ENCODE data around the gene CIPC.

The CIPC gene

GRCh38 chr14:77082356-77082755 is 15.7 kb upstream of the CIPC start:
- H3K9ac ChIP-seq (ENCODE audit: low read length): no peak overlapping the region
- no peak overlapping the region for H3K4me3 ChIP-seq (ENCODE audit: low read length)
- no peaks in the 10 kb centered on the region for H3K27me3 ChIP-seq (ENCODE audit: control insufficient read depth, insufficient read depth, low read length)
- no peaks in the 10 kb centered on the region for H3K4me1 ChIP-seq (ENCODE audit: control insufficient read depth, insufficient read depth, low read length)
- H3K36me3 ChIP-seq (ENCODE audit: control insufficient read depth, insufficient read depth, low read length): no peaks in the 10 kb centered on the region
- H3K9me3 ChIP-seq (ENCODE audit: control insufficient read depth, low read length): no peaks in the 10 kb centered on the region

DNA sequence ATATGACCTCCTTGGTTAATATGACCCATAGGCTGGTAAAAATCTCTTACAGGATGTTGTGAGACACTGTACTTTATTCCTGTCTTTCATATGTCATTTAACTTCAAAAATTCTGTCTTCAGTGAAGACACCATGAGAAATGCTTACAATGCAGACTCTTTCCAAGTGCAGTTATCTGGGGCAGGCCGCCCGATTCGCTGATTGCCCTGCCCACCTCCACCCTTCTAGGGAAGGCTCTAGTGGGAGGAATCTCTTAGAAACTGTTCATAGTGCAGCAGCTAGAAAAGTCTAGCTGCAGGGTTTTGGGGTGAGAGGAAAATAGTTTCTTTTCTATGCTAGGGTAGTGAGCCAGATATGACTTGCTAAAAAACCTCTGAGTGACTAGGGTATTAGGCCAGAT is 15.0 kb upstream of the CIPC start:
- no peaks in the 10 kb centered on the region for H3K36me3 ChIP-seq (ENCODE audit: control insufficient read depth, insufficient read depth, low read length)
- no peaks in the 10 kb centered on the region for H3K9me3 ChIP-seq (ENCODE audit: control insufficient read depth, low read length)
- H3K4me3 ChIP-seq (ENCODE audit: low read length): no peak overlapping the region
- peaks cover 7% of the 10 kb centered on the region for H3K4me1 ChIP-seq (ENCODE audit: control insufficient read depth, insufficient read depth, low read length)
- H3K9ac ChIP-seq (ENCODE audit: low read length): no peak overlapping the region
- H3K27me3 ChIP-seq (ENCODE audit: control insufficient read depth, insufficient read depth, low read length): no peaks in the 10 kb centered on the region

DNA sequence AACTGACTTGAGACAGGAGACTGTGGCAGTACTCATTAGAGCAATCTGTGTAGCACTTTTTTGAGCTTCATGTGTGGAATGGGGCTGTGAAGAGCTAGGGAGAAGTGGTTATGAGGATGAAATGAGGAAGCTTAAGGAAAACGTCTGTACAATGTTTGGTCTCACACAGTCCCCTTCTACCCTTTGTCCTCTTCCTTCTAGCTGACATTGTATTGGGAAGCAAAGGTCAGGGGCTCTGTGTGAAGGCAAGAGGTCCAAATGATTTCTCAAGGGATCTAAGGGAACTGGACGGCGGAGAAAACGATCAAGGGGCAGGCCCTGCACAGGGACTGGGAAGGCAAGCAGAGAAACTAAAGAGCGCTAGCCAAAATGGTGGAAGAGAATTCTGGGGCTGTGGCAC is 13.1 kb upstream of the CIPC start:
- Histone ChIP-seq H3K36me3 (ENCODE audit: control insufficient read depth, insufficient read depth, low read length) (no peaks in the 10 kb centered on the region), H3K4me3 (ENCODE audit: low read length) (no peak overlapping the region), H3K4me1 (ENCODE audit: control insufficient read depth, insufficient read depth, low read length) (peaks cover 22% of the 10 kb centered on the region), H3K9ac (ENCODE audit: low read length) (no peak overlapping the region), H3K27me3 (ENCODE audit: control insufficient read depth, insufficient read depth, low read length) (no peaks in the 10 kb centered on the region), H3K9me3 (ENCODE audit: control insufficient read depth, low read length) (no peaks in the 10 kb centered on the region)

DNA sequence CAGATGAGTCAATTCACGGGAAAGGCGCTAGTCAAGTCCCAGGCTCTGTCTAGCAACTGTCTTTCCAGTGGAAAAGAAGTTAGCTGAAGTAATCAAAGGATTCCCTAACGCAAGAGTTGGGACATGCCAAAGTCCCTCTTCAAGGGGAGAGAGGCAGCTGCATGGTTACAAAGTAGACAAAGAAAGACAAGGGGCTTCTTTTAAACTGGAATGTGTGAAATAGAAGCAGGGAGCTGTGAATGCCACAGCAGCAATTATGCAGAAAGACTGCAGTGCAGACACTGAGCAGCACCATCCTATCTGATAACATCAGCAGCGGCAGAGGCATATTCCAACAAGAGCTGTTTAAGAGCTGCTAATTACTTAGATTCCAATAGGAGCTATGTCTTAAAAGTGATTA is 12.5 kb upstream of the CIPC start:
- Histone ChIP-seq H3K4me3 (ENCODE audit: low read length) (no peak overlapping the region), H3K9me3 (ENCODE audit: control insufficient read depth, low read length) (no peaks in the 10 kb centered on the region), H3K36me3 (ENCODE audit: control insufficient read depth, insufficient read depth, low read length) (no peaks in the 10 kb centered on the region), H3K9ac (ENCODE audit: low read length) (no peak overlapping the region), H3K4me1 (ENCODE audit: control insufficient read depth, insufficient read depth, low read length) (peaks cover 22% of the 10 kb centered on the region), H3K27me3 (ENCODE audit: control insufficient read depth, insufficient read depth, low read length) (no peaks in the 10 kb centered on the region)

GRCh38 chr14:77086017-77086727 is 11.9 kb upstream of the CIPC start:
- Histone ChIP-seq H3K9ac (ENCODE audit: low read length) (no peak overlapping the region), H3K36me3 (ENCODE audit: control insufficient read depth, insufficient read depth, low read length) (no peaks in the 10 kb centered on the region), H3K4me1 (ENCODE audit: control insufficient read depth, insufficient read depth, low read length) (peaks cover 22% of the 10 kb centered on the region), H3K27me3 (ENCODE audit: control insufficient read depth, insufficient read depth, low read length) (no peaks in the 10 kb centered on the region), H3K4me3 (ENCODE audit: low read length) (no peak overlapping the region), H3K9me3 (ENCODE audit: control insufficient read depth, low read length) (no peaks in the 10 kb centered on the region)

- no peak overlapping the region for H3K9ac ChIP-seq (ENCODE audit: low read length)
- H3K4me1 ChIP-seq (ENCODE audit: control insufficient read depth, insufficient read depth, low read length): peaks cover 22% of the 10 kb centered on the region
- H3K36me3 ChIP-seq (ENCODE audit: control insufficient read depth, insufficient read depth, low read length): no peaks in the 10 kb centered on the region
- no peaks in the 10 kb centered on the region for H3K27me3 ChIP-seq (ENCODE audit: control insufficient read depth, insufficient read depth, low read length)
- no peak overlapping the region for H3K4me3 ChIP-seq (ENCODE audit: low read length)
- no peaks in the 10 kb centered on the region for H3K9me3 ChIP-seq (ENCODE audit: control insufficient read depth, low read length)
These were observed 11.1 kb upstream of the CIPC start for GRCh38 chr14:77086951-77087350.

- Histone ChIP-seq H3K9ac (ENCODE audit: low read length) (peak overlapping the region; percentile 13), H3K36me3 (ENCODE audit: control insufficient read depth, insufficient read depth, low read length) (no peaks in the 10 kb centered on the region), H3K27me3 (ENCODE audit: control insufficient read depth, insufficient read depth, low read length) (no peaks in the 10 kb centered on the region), H3K4me1 (ENCODE audit: control insufficient read depth, insufficient read depth, low read length) (peaks cover 22% of the 10 kb centered on the region), H3K9me3 (ENCODE audit: control insufficient read depth, low read length) (no peaks in the 10 kb centered on the region), H3K4me3 (ENCODE audit: low read length) (no peak overlapping the region)
These were observed 10.4 kb upstream of the CIPC start for GRCh38 chr14:77087631-77088030.

- peak overlapping the region; percentile 13 for H3K9ac ChIP-seq (ENCODE audit: low read length)
- no peaks in the 10 kb centered on the region for H3K27me3 ChIP-seq (ENCODE audit: control insufficient read depth, insufficient read depth, low read length)
- peak overlapping the region; percentile 17 for H3K4me3 ChIP-seq (ENCODE audit: low read length)
- no peaks in the 10 kb centered on the region for H3K9me3 ChIP-seq (ENCODE audit: control insufficient read depth, low read length)
- H3K4me1 ChIP-seq (ENCODE audit: control insufficient read depth, insufficient read depth, low read length): peaks cover 26% of the 10 kb centered on the region
- no peaks in the 10 kb centered on the region for H3K36me3 ChIP-seq (ENCODE audit: control insufficient read depth, insufficient read depth, low read length)
These were observed 9.8 kb upstream of the CIPC start for GRCh38 chr14:77088219-77088618.

DNA sequence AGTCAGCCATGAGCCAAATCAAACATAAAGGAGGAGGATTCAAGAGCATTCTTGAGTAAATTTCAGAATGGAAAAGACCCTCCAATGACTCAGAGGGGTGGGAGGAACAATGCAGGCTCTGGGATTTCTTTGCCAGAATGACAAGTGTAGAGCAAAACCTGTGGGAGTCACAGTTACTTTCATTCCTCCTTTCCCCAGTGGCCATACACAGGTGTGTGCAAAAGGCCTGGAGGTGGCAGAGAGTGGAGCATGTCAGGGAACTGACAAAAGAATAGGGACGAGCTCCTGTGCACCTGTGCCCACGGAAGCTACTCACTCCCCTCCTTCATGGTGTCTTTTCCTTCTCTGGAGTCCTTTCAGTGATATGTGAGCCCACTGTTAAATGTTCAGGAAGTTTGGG is 9.4 kb upstream of the CIPC start:
- H3K9ac ChIP-seq (ENCODE audit: low read length): no peak overlapping the region
- H3K36me3 ChIP-seq (ENCODE audit: control insufficient read depth, insufficient read depth, low read length): no peaks in the 10 kb centered on the region
- no peaks in the 10 kb centered on the region for H3K9me3 ChIP-seq (ENCODE audit: control insufficient read depth, low read length)
- H3K27me3 ChIP-seq (ENCODE audit: control insufficient read depth, insufficient read depth, low read length): no peaks in the 10 kb centered on the region
- peak overlapping the region; percentile 17 for H3K4me3 ChIP-seq (ENCODE audit: low read length)
- H3K4me1 ChIP-seq (ENCODE audit: control insufficient read depth, insufficient read depth, low read length): peaks cover 27% of the 10 kb centered on the region

DNA sequence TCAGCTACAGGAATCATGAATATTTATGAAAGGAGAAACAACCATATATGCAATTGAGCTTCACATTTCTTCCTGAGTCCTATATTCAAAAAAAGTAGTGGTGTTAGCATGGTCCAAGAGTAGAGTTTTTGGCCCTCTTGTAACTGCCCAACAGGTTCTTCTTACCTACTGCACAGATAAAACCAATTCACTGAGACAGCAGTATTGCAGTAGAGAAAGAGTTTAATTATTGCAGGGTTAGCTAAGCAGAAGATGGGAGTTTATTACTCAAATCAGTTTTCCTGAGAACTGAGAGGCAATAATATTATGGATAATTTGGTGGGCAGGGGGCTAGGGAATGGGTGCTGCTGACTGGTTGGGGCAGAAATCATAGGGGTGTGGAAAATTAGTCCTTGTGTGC is 6.5 kb upstream of the CIPC start:
- Histone ChIP-seq H3K9me3 (ENCODE audit: control insufficient read depth, low read length) (no peaks in the 10 kb centered on the region), H3K9ac (ENCODE audit: low read length) (no peak overlapping the region), H3K4me3 (ENCODE audit: low read length) (no peak overlapping the region), H3K27me3 (ENCODE audit: control insufficient read depth, insufficient read depth, low read length) (no peaks in the 10 kb centered on the region), H3K36me3 (ENCODE audit: control insufficient read depth, insufficient read depth, low read length) (no peaks in the 10 kb centered on the region), H3K4me1 (ENCODE audit: control insufficient read depth, insufficient read depth, low read length) (peaks cover 29% of the 10 kb centered on the region)

DNA sequence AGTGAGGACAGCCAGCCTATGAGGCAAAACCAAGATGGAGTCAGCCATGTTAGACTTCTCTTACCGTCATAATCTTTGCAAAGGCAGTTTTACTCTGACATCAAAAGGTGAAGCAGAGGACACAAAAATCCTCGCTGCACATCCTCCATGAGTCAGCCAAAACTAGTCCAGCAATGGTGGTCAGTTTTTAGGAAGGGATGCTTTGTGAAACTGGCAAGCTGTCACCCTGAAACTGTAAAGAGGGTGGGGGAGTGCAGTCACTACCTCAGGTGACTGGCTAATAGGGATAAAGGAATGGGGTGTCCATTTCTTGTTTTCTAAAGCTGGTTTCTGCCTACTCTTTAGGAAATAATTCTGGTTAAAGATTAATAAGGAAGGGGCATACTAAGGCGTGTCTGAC is 5.4 kb upstream of the CIPC start:
- Histone ChIP-seq H3K9ac (ENCODE audit: low read length) (no peak overlapping the region), H3K27me3 (ENCODE audit: control insufficient read depth, insufficient read depth, low read length) (no peaks in the 10 kb centered on the region), H3K9me3 (ENCODE audit: control insufficient read depth, low read length) (no peaks in the 10 kb centered on the region), H3K36me3 (ENCODE audit: control insufficient read depth, insufficient read depth, low read length) (no peaks in the 10 kb centered on the region), H3K4me1 (ENCODE audit: control insufficient read depth, insufficient read depth, low read length) (peaks cover 32% of the 10 kb centered on the region), H3K4me3 (ENCODE audit: low read length) (no peak overlapping the region)

GRCh38 chr14:77094672-77095284 is 3.3 kb upstream of the CIPC start:
- Histone ChIP-seq H3K4me1 (ENCODE audit: control insufficient read depth, insufficient read depth, low read length) (peaks cover 24% of the 10 kb centered on the region), H3K9ac (ENCODE audit: low read length) (no peak overlapping the region), H3K36me3 (ENCODE audit: control insufficient read depth, insufficient read depth, low read length) (peaks cover 3% of the 10 kb centered on the region), H3K27me3 (ENCODE audit: control insufficient read depth, insufficient read depth, low read length) (no peaks in the 10 kb centered on the region), H3K4me3 (ENCODE audit: low read length) (no peak overlapping the region), H3K9me3 (ENCODE audit: control insufficient read depth, low read length) (no peaks in the 10 kb centered on the region)

Measured in mucosa of stomach (tissue), 1 donor.